Endothelial cell of umbilical vein (primary cell): ENCODE data around the gene KRT71. TPM values are rescaled to one million over a fixed set of nuclear protein-coding genes. Genes with fewer than 3 reads are reported as not detected.
"Not testable (repeated sequence)": the region's sequence is repeated elsewhere in the genome, so short reads cannot be mapped to it uniquely, and the experiment has no call there.

Experiments
- BruUV-seq: library from RNA; stranded (reverse); fragments of 400-500 nt; replicated peaks from 2 replicates; lab custom pipeline; 2021; lab: Mats Ljungman, UMichigan
- CTCF ChIA-PET: fragments of 300-600, 350-600 bp; sonication (Branson Sonifier 250); formaldehyde crosslinking; loops from one replicate; lab custom pipeline; 2021; ENCODE audit warnings: antibody characterized with exemption, inconsistent platforms; lab: Charles Lee
- POLR2A ChIA-PET: fragments of 300-600, 350-600 bp; sonication (Branson Sonifier 250); formaldehyde crosslinking; loops from one replicate; lab custom pipeline; 2021; ENCODE audit warnings: antibody characterized with exemption, inconsistent platforms; lab: Charles Lee
- DNase-seq: peaks from one replicate; pipeline ENCODE4 v3.0.0-alpha.2; 2011; ENCODE audit warnings: low read depth, low spot score
- FAIRE-seq: peaks from 2 replicates; lab custom pipeline; 2011; peaks lifted over from hg19 to GRCh38; lab: Jason Lieb, UNC
- H2AFZ ChIP-seq: 2 replicates; pipeline ENCODE4 v1.6.0; 2012; ENCODE audit warnings: low read depth, low read length, control low read depth, inconsistent platforms
- H3K27ac ChIP-seq: 2 replicates; pipeline ENCODE4 v1.5.1; 2011; ENCODE audit warnings: low read depth, mild to moderate bottlenecking, control low read depth, low read length, moderate library complexity; ENCODE audit not compliant: insufficient read depth
- H3K27me3 ChIP-seq, 2 experiments: 2 replicates each; pipeline versions ENCODE4 v1.6.0 to v1.6.1; 2011; ENCODE audit warnings: low read length in 2 of 2, mixed read lengths in 1 of 2; ENCODE audit not compliant: control insufficient read depth in 2 of 2, insufficient read depth in 2 of 2
- H3K36me3 ChIP-seq, 2 experiments: 2 replicates in 1 of 2; 3 replicates in 1 of 2; pipeline ENCODE4 v1.5.1; 2011; ENCODE audit warnings: low read length in 2 of 2, mild to moderate bottlenecking in 1 of 2, moderate library complexity in 1 of 2; ENCODE audit not compliant: control insufficient read depth in 2 of 2, insufficient read depth in 2 of 2; ENCODE audit errors: extremely low read depth in 1 of 2
- H3K4me1 ChIP-seq: 3 replicates; pipeline ENCODE4 v1.5.1; 2011; ENCODE audit warnings: mild to moderate bottlenecking, low read length; ENCODE audit not compliant: control insufficient read depth, insufficient read depth; ENCODE audit errors: extremely low read depth
- H3K4me2 ChIP-seq: 2 replicates; pipeline ENCODE4 v1.6.1; 2011; ENCODE audit warnings: low read length, control low read depth, mixed read lengths; ENCODE audit not compliant: insufficient read depth
- H3K4me3 ChIP-seq, 3 experiments: fragments of 200-600 bp in 1 of 3; sonication (generic), shearing (Covaris generic) in 1 of 3; replicated peaks in 1 of 3; 2 replicates each; pipeline ENCODE4 v1.5.1; 2011 to 2016; ENCODE audit warnings: control low read depth in 3 of 3, low read length in 3 of 3, mild to moderate bottlenecking in 2 of 3, inconsistent platforms in 1 of 3, low read depth in 1 of 3, moderate library complexity in 1 of 3; ENCODE audit not compliant: insufficient read depth in 1 of 3
- H3K79me2 ChIP-seq: 2 replicates; pipeline ENCODE4 v1.6.0; 2012; ENCODE audit warnings: low read length, inconsistent platforms; ENCODE audit not compliant: control insufficient read depth, insufficient read depth
- H3K9ac ChIP-seq: replicated peaks from 2 replicates; pipeline ENCODE3; 2011; ENCODE audit warnings: low read length, control low read depth; ENCODE audit not compliant: insufficient read depth; ENCODE audit errors: extremely low read depth
- H3K9me1 ChIP-seq: replicated peaks from 3 replicates; pipeline ENCODE4 v1.6.0; 2011; ENCODE audit warnings: mild to moderate bottlenecking, low read length; ENCODE audit not compliant: control insufficient read depth, insufficient read depth; ENCODE audit errors: extremely low read depth
- H3K9me3 ChIP-seq: replicated peaks from 2 replicates; pipeline ENCODE4 v1.5.1; 2012; ENCODE audit warnings: low read length, inconsistent platforms; ENCODE audit not compliant: control insufficient read depth, insufficient read depth
- H4K20me1 ChIP-seq: replicated peaks from 2 replicates; pipeline ENCODE3; 2011; ENCODE audit warnings: mild to moderate bottlenecking, low read length; ENCODE audit not compliant: control insufficient read depth, insufficient read depth; ENCODE audit errors: extremely low read depth
- CTCF ChIP-seq, 2 donors: IDR thresholded peaks; 1 replicate in 1 of 2; 2 replicates in 1 of 2; pipeline ENCODE4 v1.5.1; 2011; ENCODE audit warnings: low read length in 2 of 2, mild to moderate bottlenecking in 2 of 2, moderate library complexity in 2 of 2, control low read depth in 1 of 2, inconsistent platforms in 1 of 2, low read depth in 1 of 2; ENCODE audit not compliant: insufficient read depth in 1 of 2; ENCODE audit errors: extremely low read depth in 1 of 2
- FOS ChIP-seq: IDR thresholded peaks from 2 replicates; pipeline ENCODE4 v1.6.1; 2011; ENCODE audit warnings: mild to moderate bottlenecking, low read length, moderate library complexity, borderline replicate concordance; ENCODE audit not compliant: insufficient read depth
- GATA2 ChIP-seq: IDR thresholded peaks from 2 replicates; pipeline ENCODE4 v1.7.0; 2011; ENCODE audit warnings: low read depth, mild to moderate bottlenecking, moderate library complexity, mixed read lengths, low read length; ENCODE audit not compliant: insufficient read length, insufficient read depth
- MAX ChIP-seq: IDR thresholded peaks from 2 replicates; pipeline ENCODE4 v1.6.1; 2011; ENCODE audit not compliant: insufficient read depth, insufficient read length
- MYC ChIP-seq: IDR thresholded peaks from one replicate; pipeline ENCODE4 v1.6.1; 2011; ENCODE audit warnings: mild to moderate bottlenecking, low read depth, low read length
- POLR2A ChIP-seq: IDR thresholded peaks from 2 replicates; pipeline ENCODE4 v1.6.1; 2012; ENCODE audit warnings: low read depth, mild to moderate bottlenecking, control low read depth, low read length
- POLR2AphosphoS5 ChIP-seq: IDR thresholded peaks from 2 replicates; pipeline ENCODE4 v1.6.1; 2012; ENCODE audit warnings: low read depth, mild to moderate bottlenecking, control low read depth, low read length, moderate library complexity; ENCODE audit not compliant: insufficient read depth
- dilution Hi-C: fragments of 300-500 bp; cut with MboI; formaldehyde crosslinking; loops from one replicate; pipeline ENCODE4 v1.15.0; 2019; ENCODE audit warnings: low sequenced_read_pairs; ENCODE audit not compliant: extremely low pct_ligation_motif_present
- intact Hi-C: fragments of 100-400 bp; cut with micrococcal nuclease; formaldehyde crosslinking; loops from one replicate; pipeline ENCODE4 v1.10.0; 2022
- polyA plus RNA-seq, 4 experiments: library from polyadenylated mRNA; depleted of rRNA in 3 of 4; stranded (reverse) in 3 of 4; unstranded in 1 of 4; fragments of >200 nt; gene quantifications; 2 replicates each; pipeline versions ENCODE4 v1.2.1 to v1.2.3, GENCODE V29; 2011 to 2012; ENCODE audit warnings: missing spikeins in 1 of 4
- total RNA-seq: library from RNA; stranded (reverse); gene quantifications from 2 replicates; pipeline ENCODE4 v1.2.3, GENCODE V29; 2021

The KRT71 gene
- total and polyA plus RNA-seq, 2 donors (not counting 3 experiments of a cell fraction or from before 2014, with no cell fraction given) = not detected

GRCh38 chr12:52598966-52599365 is 46.0 kb upstream of the KRT71 start:
- FAIRE-seq (no peak), DNase-seq (no peak)
- Histone ChIP-seq H3K4me2 (no peak overlapping the region), H3K4me1 (no peaks in the 10 kb centered on the region), H2AFZ (no peak overlapping the region), H3K79me2 (no peaks in the 10 kb centered on the region), H3K27me3 (peaks cover 20 to 39% of the 10 kb centered on the region in 2 experiments), H3K9me3 (no peaks in the 10 kb centered on the region), H3K9ac (no peak overlapping the region), H3K27ac (no peak overlapping the region), H3K9me1 (no peaks in the 10 kb centered on the region), H3K36me3 (no peaks in the 10 kb centered on the region), H3K4me3 (no peak overlapping the region), H4K20me1 (no peaks in the 10 kb centered on the region)
- no TSS peak for BruUV-seq
- dilution Hi-C loops (no loop called here), intact Hi-C loops (no loop called here)
- POLR2A ChIA-PET = no interaction called here
- TF ChIP-seq MYC (no peak), POLR2AphosphoS5 (no peak), POLR2A (no peak), GATA2 (no peak), CTCF (IDR thresholded peaks at IDR 0.05; ENCODE audit: extremely low read depth in 1 of 2, insufficient read depth in 1 of 2, low read depth in 1 of 2, low read length in 2 of 2) (no peak), FOS (no peak), MAX (no peak)
- CTCF ChIA-PET = no interaction called here

- CTCF ChIA-PET = interaction anchor here (1.1 to 1.9 kb wide), 3 partner anchors 11 to 291 kb away, joined by 3 to 5 read pairs (median 4); no protein-coding TSS in a partner anchor
- POLR2A ChIA-PET, FAIRE-seq, H3K9me3 ChIP-seq, H3K9me1 ChIP-seq, H3K36me3 ChIP-seq, H3K4me3 ChIP-seq, H2AFZ ChIP-seq, H3K79me2 ChIP-seq, intact Hi-C loops, DNase-seq, H3K27ac ChIP-seq, H3K9ac ChIP-seq, BruUV-seq, H3K4me2 ChIP-seq, dilution Hi-C loops, H3K4me1 ChIP-seq, H4K20me1 ChIP-seq: not testable (repeated sequence)
- peaks cover 5 to 11% of the 10 kb centered on the region in 2 experiments for H3K27me3 ChIP-seq
These were observed 41.3 kb upstream of the KRT71 start for GRCh38 chr12:52594237-52594636.
